Measurements from ENCODE around the gene MAML2.

Gene MAML2

GRCh38 chr11:96111308-96111707 is 231.7 kb downstream of the MAML2 start:
- DNase-seq (ENCODE audit: low read depth in 1 of 2, low spot score in 1 of 2) = no peak
- Histone ChIP-seq H3K4me3 (replicated peaks; ENCODE audit: insufficient read depth, low read length) (no peak overlapping the region), H3K27ac (replicated peaks) (no peak overlapping the region), H3K27me3 (ENCODE audit: insufficient read depth, poor library complexity, severe bottlenecking) (no peaks in the 10 kb centered on the region)
- no peak for TF ChIP-seq SPI1 (IDR thresholded peaks at IDR 0.05; ENCODE audit: borderline replicate concordance, low read depth)
- TF ChIP-seq POLR2AphosphoS5 (IDR thresholded peaks at IDR 0.05; ENCODE audit: low read depth) = no peak
- TF ChIP-seq REST (IDR thresholded peaks at IDR 0.05; ENCODE audit: insufficient replicate concordance, low read depth) = no peak
- TF ChIP-seq CTCF (IDR thresholded peaks at IDR 0.05; ENCODE audit: insufficient read depth, low read length) = no peak
- no peak for TF ChIP-seq GABPA (IDR thresholded peaks at IDR 0.05; ENCODE audit: low read depth)

GRCh38 chr11:96110302-96110701 is 232.7 kb downstream of the MAML2 start:
- no peak overlapping the region for H3K27ac ChIP-seq (replicated peaks)
- no peak for TF ChIP-seq SPI1 (IDR thresholded peaks at IDR 0.05; ENCODE audit: borderline replicate concordance, low read depth)
- no peak for TF ChIP-seq POLR2AphosphoS5 (IDR thresholded peaks at IDR 0.05; ENCODE audit: low read depth)
- TF ChIP-seq REST (IDR thresholded peaks at IDR 0.05; ENCODE audit: insufficient replicate concordance, low read depth) = no peak
- TF ChIP-seq CTCF (IDR thresholded peaks at IDR 0.05; ENCODE audit: insufficient read depth, low read length) = no peak
- TF ChIP-seq GABPA (IDR thresholded peaks at IDR 0.05; ENCODE audit: low read depth) = no peak
- no peaks in the 10 kb centered on the region for H3K27me3 ChIP-seq (ENCODE audit: insufficient read depth, poor library complexity, severe bottlenecking)
- DNase-seq (ENCODE audit: low read depth in 1 of 2, low spot score in 1 of 2) = no peak
- no peak overlapping the region for H3K4me3 ChIP-seq (replicated peaks; ENCODE audit: insufficient read depth, low read length)

- no peak for DNase-seq (ENCODE audit: low read depth in 1 of 2, low spot score in 1 of 2)
Observed at GRCh38 chr11:96109331-96110030, 233.5 kb downstream of the MAML2 start.

More at GRCh38 chr11:96109331-96110030, 233.5 kb downstream of the MAML2 start:
- Histone ChIP-seq H3K4me3 (replicated peaks; ENCODE audit: insufficient read depth, low read length) (no peak overlapping the region), H3K27ac (replicated peaks) (no peak overlapping the region), H3K27me3 (ENCODE audit: insufficient read depth, poor library complexity, severe bottlenecking) (no peaks in the 10 kb centered on the region)
- TF ChIP-seq CTCF (IDR thresholded peaks at IDR 0.05; ENCODE audit: insufficient read depth, low read length) (no peak), REST (IDR thresholded peaks at IDR 0.05; ENCODE audit: insufficient replicate concordance, low read depth) (no peak), SPI1 (IDR thresholded peaks at IDR 0.05; ENCODE audit: borderline replicate concordance, low read depth) (no peak)

Measured in HL-60 (cell line).